Breast epithelium (tissue), 3 donors: ENCODE measurements around the gene TENM3.

Experiments used
- POLR2A ChIP-seq: fragments of 450-650 bp; IDR thresholded peaks from one replicate; pipeline ENCODE4 v1.6.1; 2016; ENCODE audit warnings: antibody characterized with exemption, mild to moderate bottlenecking, moderate library complexity
- POLR2AphosphoS5 ChIP-seq, 3 donors: sonication (generic); formaldehyde crosslinking; IDR thresholded peaks; one replicate each; pipeline ENCODE4 v1.6.1; 2017; ENCODE audit warnings: antibody characterized with exemption in 3 of 3
- TF ChIP-seq, protein P1 (sequence below), 3 donors: fragments of 450-650 bp; IDR thresholded peaks; one replicate each; pipeline ENCODE4 v1.5.1; 2016 to 2017; ENCODE audit warnings: antibody characterized with exemption in 3 of 3, mild to moderate bottlenecking in 3 of 3, moderate library complexity in 3 of 3

GRCh38 chr4:182715548-182715947 lies 472.3 kb downstream of the TENM3 start:
- no peak for TF ChIP-seq POLR2A
- TF ChIP-seq, protein P1, sequence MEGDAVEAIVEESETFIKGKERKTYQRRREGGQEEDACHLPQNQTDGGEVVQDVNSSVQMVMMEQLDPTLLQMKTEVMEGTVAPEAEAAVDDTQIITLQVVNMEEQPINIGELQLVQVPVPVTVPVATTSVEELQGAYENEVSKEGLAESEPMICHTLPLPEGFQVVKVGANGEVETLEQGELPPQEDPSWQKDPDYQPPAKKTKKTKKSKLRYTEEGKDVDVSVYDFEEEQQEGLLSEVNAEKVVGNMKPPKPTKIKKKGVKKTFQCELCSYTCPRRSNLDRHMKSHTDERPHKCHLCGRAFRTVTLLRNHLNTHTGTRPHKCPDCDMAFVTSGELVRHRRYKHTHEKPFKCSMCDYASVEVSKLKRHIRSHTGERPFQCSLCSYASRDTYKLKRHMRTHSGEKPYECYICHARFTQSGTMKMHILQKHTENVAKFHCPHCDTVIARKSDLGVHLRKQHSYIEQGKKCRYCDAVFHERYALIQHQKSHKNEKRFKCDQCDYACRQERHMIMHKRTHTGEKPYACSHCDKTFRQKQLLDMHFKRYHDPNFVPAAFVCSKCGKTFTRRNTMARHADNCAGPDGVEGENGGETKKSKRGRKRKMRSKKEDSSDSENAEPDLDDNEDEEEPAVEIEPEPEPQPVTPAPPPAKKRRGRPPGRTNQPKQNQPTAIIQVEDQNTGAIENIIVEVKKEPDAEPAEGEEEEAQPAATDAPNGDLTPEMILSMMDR (IDR thresholded peaks at IDR 0.05): no peak
- TF ChIP-seq POLR2AphosphoS5 (IDR thresholded peaks at IDR 0.05): no peak
